DMS114 treated with DMSO at 0.1 percent for 48 hours (cell line): ENCODE data around the gene METTL16.
"Not testable (repeated sequence)": the region's sequence is repeated elsewhere in the genome, so short reads cannot be mapped to it uniquely, and the experiment has no call there.

Experiments used
- DNase-seq: peaks from one replicate; lab custom pipeline; 2025; ENCODE audit not compliant: unreplicated experiment; lab: John Stamatoyannopoulos, UW

METTL16 gene

GRCh38 chr17:2452216-2452750 lies 59.4 kb downstream of the METTL16 start:
- no peak for DNase-seq

DNA sequence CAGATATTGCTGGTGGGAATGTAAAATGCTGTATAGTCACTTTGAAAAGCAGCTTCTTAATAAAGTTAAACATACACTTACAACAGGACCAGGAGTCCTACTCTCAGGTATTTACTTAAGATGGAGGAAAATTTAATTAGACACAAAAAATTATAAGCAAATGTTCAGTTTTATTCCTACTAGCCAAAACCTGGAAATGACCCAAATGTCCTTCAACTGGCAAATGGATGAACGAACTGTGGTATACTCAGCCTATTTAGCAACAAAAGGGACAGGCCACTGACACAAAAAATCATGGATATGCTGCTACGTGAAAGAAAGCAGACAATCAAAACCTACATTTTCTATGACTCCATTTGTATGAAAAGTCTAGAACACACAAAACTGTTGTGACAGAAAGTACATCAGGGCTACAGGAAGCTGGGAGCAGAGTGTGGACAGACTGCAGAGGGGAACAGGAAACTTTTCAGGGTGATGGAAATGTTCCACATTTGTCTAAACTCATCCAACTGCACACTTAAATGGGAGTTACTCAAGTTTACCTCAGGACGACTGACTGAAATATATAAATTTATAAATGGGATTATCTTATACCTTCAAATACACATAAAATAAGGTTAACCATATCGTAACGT lies 61.6 kb downstream of the METTL16 start:
- DNase-seq: no peak

DNA sequence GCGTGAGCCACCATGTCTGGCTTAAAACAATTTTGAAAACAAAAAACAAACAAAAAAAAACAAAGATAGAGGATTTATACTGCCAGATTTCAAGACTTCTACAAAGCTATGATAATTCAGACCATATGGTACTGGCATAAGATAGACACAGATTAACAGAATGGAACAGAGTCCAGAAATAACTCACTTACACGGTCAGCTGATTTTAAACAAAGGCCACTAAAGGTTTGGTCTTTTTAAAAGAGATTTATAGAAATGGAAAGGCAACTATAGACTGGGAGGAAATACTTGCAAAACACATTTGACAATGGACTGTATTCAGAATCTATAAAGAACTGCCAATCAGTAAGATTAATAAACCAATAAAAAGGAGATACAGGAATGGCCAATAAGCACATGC lies 62.2 kb downstream of the METTL16 start:
- no peak for DNase-seq

DNA sequence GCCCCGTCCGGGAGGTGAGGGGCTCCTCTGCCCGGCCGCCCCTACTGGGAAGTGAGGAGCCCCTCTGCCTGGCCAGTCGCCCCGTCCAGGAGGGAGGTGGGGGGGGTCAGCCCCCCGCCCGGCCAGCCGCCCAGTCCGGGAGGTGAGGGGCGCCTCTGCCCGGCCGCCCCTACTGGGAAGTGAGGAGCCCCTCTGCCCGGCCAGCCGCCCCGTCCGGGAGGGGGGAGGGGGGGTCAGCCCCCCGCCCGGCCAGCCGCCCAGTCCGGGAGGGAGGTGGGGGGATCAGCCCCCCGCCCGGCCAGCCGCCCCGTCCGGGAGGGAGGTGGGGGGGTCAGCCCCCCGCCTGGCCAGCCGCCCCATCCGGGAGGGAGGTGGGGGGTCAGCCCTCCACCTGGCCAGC lies 64.2 kb downstream of the METTL16 start:
- not testable (repeated sequence) for DNase-seq

- no peak for DNase-seq
These were observed 66.0 kb downstream of the METTL16 start for GRCh38 chr17:2445638-2446037.

- no peak for DNase-seq
These were observed 67.3 kb downstream of the METTL16 start for GRCh38 chr17:2444382-2444781.

DNA sequence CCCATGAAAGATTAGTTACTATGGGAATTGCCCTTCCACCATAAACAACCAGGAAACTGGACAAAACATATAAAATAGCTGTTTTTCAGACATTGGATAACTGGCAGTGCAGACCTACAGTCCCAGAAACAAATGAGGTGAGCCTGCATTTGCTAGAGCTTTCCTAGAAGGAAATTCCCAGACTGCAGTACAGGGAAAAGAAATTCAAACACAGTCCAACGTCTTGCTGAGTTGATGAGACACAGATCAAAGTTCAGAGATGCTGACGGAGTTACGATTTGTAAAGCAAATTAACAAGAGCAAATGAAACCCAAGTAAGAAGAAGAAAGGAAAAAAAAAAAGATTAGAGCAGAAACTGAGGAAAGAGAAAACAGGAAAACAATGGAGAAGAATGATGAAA lies 69.5 kb downstream of the METTL16 start:
- DNase-seq: no peak

DNA sequence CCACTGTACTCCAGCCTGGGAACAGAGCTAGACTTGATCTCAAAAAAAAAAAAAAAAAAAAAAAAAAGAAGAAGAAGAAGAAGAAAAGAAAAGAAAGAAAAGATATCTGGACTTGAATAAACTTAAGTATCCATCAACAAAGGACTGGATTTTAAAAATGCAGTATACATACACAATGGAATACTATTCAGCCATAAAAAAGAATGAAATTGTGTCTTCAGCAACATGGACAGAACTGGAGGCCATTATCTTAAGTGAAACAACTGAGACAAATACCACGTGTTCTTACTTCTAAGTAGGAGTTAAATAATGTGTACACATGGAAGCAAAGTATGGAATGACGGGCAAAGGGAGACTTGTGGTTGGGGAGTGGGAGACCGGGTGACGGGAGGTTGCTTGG lies 70.8 kb downstream of the METTL16 start:
- no peak for DNase-seq

DNA sequence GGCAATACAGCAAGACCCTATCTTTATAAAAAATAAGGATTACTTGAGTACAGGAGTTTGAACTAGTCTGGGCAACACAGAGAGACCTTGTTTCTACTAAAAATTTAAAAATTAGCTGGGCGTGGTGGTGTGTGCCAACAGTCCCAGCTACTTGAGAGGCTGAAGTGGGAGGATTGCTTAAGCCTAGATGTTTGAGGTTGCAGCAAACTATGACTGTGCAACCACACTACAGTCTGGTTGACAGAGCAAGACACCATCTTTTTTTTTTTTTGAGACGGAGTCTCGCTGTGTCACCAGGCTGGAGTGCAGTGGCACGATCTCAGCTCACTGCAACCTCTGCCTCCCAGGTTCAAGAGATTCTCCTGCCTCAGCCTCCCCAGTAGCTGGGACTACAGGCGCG lies 71.7 kb downstream of the METTL16 start:
- not testable (repeated sequence) for DNase-seq

DNA sequence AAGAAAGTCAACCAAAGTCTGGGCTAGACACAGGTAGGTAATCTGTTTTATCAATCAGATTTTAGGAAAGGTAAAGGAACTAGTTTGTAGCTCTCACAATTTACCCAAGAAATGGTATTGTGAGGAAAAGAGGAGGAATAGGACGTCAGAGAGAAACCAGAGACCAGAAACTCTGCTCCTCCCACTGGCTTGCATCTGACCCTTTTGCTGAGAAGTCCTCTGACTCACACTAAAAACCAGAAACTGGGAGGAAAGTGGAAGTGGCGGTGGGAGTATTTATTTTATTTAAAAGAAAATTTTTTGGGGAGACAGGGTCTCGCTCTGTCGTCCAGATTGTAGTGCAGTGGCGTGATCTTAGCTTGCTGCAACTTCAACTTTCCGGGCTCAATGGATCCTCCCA lies 72.9 kb downstream of the METTL16 start:
- DNase-seq: no peak

GRCh38 chr17:2436316-2436905 lies 75.3 kb downstream of the METTL16 start:
- DNase-seq: no peak

GRCh38 chr17:2435862-2436261 lies 75.8 kb downstream of the METTL16 start:
- no peak for DNase-seq

GRCh38 chr17:2435181-2435741 lies 76.4 kb downstream of the METTL16 start:
- DNase-seq: no peak

DNA sequence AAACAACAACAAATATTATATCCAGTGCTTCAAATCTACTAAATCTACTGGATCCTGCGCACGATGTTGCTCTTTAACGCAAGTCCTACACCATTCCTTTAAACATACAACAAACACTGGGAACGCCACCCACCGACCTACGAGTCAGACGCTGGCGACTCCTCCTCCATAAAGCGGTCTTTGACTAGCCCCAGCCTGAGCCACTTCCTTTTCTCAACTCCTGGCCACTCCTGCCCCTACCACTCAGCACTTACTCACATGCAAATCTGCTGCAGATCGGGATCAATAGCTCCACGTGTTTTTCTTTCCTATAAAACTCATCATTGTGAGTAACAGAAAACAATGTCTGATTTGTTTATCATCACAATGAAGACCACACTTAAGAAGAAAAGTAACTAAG lies 78.0 kb downstream of the METTL16 start:
- no peak for DNase-seq

DNA sequence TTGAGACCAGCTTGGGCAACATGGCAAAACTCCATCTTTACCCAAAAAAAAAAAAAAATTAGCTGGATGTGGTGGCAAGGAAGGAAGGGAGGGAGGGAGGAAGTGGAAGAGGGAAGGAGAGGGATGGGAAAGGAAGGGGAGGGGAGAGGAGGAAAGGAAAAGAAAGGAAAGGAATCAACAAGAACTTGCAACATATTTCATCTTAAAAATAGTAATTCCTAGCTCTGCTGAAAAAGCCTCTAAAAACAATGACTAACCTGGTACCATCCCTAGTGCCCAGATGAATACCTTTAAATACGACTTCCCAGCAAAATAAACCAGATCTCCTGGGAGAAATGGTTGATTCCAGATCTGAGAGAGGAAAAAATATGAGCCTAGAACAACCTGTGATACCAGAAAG lies 83.8 kb downstream of the METTL16 start:
- no peak for DNase-seq

DNA sequence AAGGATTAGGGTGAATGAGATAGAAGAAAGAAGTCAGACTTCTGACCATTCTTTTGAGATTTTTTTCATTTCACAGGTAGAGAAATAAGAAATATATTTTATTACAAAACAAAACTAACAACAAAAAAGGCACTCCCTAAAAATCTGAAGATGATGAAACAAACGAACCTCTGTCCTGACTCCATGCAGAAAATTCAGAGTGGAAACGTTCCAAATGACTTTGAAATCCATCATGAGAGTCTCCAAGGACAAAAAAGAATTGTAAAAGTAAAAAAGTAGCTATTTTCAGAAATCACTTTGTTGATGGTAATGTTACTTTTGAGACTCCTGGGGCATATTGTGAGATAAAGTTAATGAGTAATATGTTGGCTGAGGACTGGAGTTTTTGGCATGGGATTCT lies 84.5 kb downstream of the METTL16 start:
- DNase-seq: no peak

DNA sequence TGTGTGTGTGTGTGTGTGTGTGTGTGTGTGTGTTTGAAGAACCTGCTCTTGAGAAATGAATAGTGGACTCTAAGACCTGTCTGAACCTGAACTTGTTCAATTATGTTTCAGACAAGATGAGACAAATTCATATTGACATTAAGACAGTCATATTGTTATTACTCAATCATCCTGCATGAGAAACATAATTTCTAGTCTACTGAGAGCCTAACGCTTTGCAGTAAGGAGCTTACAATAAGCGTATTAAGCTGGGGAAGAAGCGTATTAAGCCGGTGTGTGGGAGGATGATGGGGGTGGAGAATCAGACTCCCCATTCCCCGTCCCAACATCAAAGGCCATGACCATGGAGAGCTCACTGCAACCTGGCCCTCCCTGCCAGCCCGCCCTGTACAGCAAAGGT lies 88.4 kb downstream of the METTL16 start:
- no peak for DNase-seq

DNA sequence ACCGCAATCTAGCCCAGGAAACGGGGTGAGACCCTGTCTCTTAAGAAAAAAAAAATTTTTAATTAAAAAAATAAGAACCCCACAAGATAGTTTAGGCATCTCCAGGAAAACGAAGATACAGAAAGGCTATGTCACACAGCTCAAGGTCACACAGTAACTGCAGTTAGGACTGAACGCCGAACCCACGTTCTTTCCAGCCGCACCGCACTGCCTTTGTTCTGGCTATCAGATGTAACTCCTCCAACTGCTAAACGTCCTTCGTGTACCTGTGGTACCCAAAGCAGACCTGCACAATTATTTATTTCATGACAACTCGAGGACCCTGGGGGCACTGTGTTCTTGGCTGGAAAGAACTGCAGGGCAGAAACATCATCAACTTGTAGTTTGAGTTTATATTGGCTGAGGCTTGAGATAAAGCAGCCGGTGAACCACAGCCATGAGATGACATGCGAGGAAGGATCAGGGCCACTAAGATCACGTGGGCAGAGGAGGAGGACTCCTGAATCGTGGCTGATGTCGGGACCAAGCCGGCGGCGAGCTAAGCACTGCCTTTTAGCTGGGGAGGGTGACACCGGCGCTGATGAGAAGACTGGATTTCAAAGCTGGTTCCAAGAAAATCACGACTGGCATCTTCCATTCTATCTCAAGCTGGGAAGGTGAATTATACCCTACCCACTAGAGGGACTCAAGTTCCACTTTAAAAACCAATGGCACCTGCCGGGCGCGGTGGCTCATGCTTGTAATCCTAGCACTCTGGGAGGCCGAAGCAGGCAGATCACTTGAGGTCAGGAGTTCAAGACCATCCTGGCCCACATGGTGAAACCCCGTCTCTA lies 90.2 kb downstream of the METTL16 start:
- DNase-seq: no peak

DNA sequence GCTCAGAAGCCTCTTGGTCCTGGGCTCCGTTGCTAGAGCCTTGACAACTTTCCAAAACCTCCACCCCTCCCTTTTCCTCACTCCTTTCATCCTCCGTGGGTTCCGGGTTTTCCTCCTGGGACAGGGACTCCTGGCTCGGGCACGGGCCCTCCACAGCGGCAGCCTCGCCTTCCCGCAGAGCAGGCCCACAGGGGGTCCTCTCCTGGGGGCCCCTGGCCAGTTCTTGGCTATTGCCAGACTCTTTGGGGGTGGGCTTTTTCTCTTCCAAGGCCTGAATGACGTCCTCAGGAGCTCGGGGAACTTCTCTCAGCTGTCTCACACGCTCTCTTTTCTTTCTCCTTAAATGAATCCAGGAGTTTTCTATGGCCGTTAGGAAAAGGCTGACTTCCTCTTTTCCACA lies 91.5 kb downstream of the METTL16 start:
- no peak for DNase-seq

DNA sequence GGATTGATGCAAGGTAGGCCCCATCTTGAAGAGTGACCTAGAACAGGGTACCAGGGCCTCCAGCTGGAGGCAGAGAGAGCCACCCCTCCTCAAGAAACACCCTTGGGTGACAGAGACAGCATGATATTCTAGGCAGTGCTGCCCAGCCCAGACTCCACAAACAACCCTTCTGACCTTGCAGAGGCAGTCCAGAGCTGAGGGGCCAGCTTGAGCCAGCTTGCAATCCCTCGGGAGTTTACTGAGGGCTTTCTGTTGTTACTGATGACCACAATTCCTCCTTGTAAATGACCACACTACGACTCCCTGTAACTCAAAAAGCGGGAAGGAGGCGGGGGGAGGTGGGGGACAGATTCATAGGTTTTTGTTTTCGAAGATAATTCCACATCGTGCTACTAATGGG lies 92.2 kb downstream of the METTL16 start:
- no peak for DNase-seq

GRCh38 chr17:2418572-2418971 lies 93.1 kb downstream of the METTL16 start:
- no peak for DNase-seq
